Fibroblast of lung (primary cell): Measurements from ENCODE around the gene LITAFD.

Source experiments
- CTCF ChIP-seq, 2 donors: IDR thresholded peaks in 1 of 2; conservative IDR thresholded peaks in 1 of 2; 1 replicate in 1 of 2; 2 replicates in 1 of 2; pipeline ENCODE4 v1.5.1; 2011 to 2012; ENCODE audit warnings: low read length in 2 of 2, control low read depth in 1 of 2, inconsistent platforms in 1 of 2, low read depth in 1 of 2, mild to moderate bottlenecking in 1 of 2
- EZH2 ChIP-seq: IDR thresholded peaks from 2 replicates; pipeline ENCODE4 v1.5.1; 2012; ENCODE audit warnings: low read length, control low read depth, mild to moderate bottlenecking; ENCODE audit errors: missing control alignments

GRCh38 chr16:8889893-8890548 lies 7.9 kb downstream of the LITAFD start:
- TF ChIP-seq CTCF (conservative IDR thresholded peaks at IDR 0.05 in 1 of 2, IDR thresholded peaks at IDR 0.05 in 1 of 2; ENCODE audit: low read depth in 1 of 2, low read length in 2 of 2) (no peak), EZH2 (no peak)
